Bronchial epithelial cell (primary cell): ENCODE data around the gene KRTAP4-3. TPM values are rescaled to one million over a fixed set of nuclear protein-coding genes. Genes with fewer than 3 reads are reported as not detected.
"Not testable (repeated sequence)": the region's sequence is repeated elsewhere in the genome, so short reads cannot be mapped to it uniquely, and the experiment has no call there.

Experiments used
- DNase-seq: peaks from one replicate; pipeline ENCODE4 v3.0.0-alpha.2; 2010; ENCODE audit warnings: low read depth
- FAIRE-seq: peaks from 2 replicates; lab custom pipeline; 2011; peaks lifted over from hg19 to GRCh38; lab: Jason Lieb, UNC
- H3K27me3 ChIP-seq: 2 replicates; pipeline ENCODE4 v1.5.1; 2011; ENCODE audit warnings: low read length; ENCODE audit not compliant: control insufficient read depth, insufficient read depth
- H3K36me3 ChIP-seq: 2 replicates; pipeline ENCODE4 v1.5.1; 2011; ENCODE audit warnings: low read length; ENCODE audit not compliant: control insufficient read depth, insufficient read depth
- H3K4me3 ChIP-seq: 2 replicates; pipeline ENCODE4 v1.5.1; 2011; ENCODE audit warnings: mild to moderate bottlenecking, low read depth, low read length, control low read depth
- CTCF ChIP-seq: IDR thresholded peaks from 2 replicates; pipeline ENCODE4 v1.5.1; 2011; ENCODE audit warnings: mild to moderate bottlenecking, moderate library complexity, low read length, control low read depth, inconsistent platforms; ENCODE audit not compliant: insufficient read depth, severe bottlenecking
- total RNA-seq: library from RNA; depleted of rRNA; stranded (reverse); fragments of >200 nt; gene quantifications from 2 replicates; pipeline ENCODE4 v1.2.1, GENCODE V29; 2014

The KRTAP4-3 gene
- total RNA-seq, 1 donor from 2014 or later: not detected

- no peak for TF ChIP-seq CTCF
- Histone ChIP-seq H3K36me3 (no peaks in the 10 kb centered on the region), H3K4me3 (no peak overlapping the region), H3K27me3 (no peaks in the 10 kb centered on the region)
- DNase-seq (no peak), FAIRE-seq (no peak)
Observed at GRCh38 chr17:41126412-41126811, 41.6 kb downstream of the KRTAP4-3 start.

GRCh38 chr17:41125064-41125463 lies 43.0 kb downstream of the KRTAP4-3 start:
- FAIRE-seq: no peak
- no peak overlapping the region for H3K4me3 ChIP-seq
- TF ChIP-seq CTCF: no peak
- no peaks in the 10 kb centered on the region for H3K36me3 ChIP-seq
- H3K27me3 ChIP-seq: no peaks in the 10 kb centered on the region
- DNase-seq: no peak

- DNase-seq, H3K27me3 ChIP-seq, H3K36me3 ChIP-seq, FAIRE-seq, H3K4me3 ChIP-seq: not testable (repeated sequence)
Observed at GRCh38 chr17:41123991-41124371, 44.0 kb downstream of the KRTAP4-3 start, which contains the start of gene KRTAP4-12. TSS of gene KRTAP4-12 (minus strand) at chr17:41124182. CDS start at chr17:41124122, 60 bp downstream.

- H3K4me3 ChIP-seq, FAIRE-seq, DNase-seq: not testable (repeated sequence)
Observed at GRCh38 chr17:41123292-41123990, 44.6 kb downstream of the KRTAP4-3 start.

GRCh38 chr17:41121742-41122141 lies 46.3 kb downstream of the KRTAP4-3 start:
- no peak for DNase-seq
- TF ChIP-seq CTCF: no peak
- no peak for FAIRE-seq
- H3K27me3 ChIP-seq: no peaks in the 10 kb centered on the region
- no peak overlapping the region for H3K4me3 ChIP-seq
- no peaks in the 10 kb centered on the region for H3K36me3 ChIP-seq

More at GRCh38 chr17:41123292-41123990, 44.6 kb downstream of the KRTAP4-3 start:
- H3K27me3 ChIP-seq, H3K36me3 ChIP-seq: not testable (repeated sequence)

GRCh38 chr17:41119696-41120690 lies 48.0 kb downstream of the KRTAP4-3 start:
- not testable (repeated sequence) for H3K27me3 ChIP-seq, H3K36me3 ChIP-seq, H3K4me3 ChIP-seq
- FAIRE-seq (peak; percentile 40), DNase-seq (peak; percentile 49)

- no peak for FAIRE-seq
- no peak for DNase-seq
- no peak for TF ChIP-seq CTCF
- Histone ChIP-seq H3K36me3 (no peaks in the 10 kb centered on the region), H3K4me3 (no peak overlapping the region), H3K27me3 (no peaks in the 10 kb centered on the region)
Observed at GRCh38 chr17:41118721-41119120, 49.3 kb downstream of the KRTAP4-3 start.

- H3K27me3 ChIP-seq: not testable (repeated sequence)
Observed at GRCh38 chr17:41117846-41118386, 50.1 kb downstream of the KRTAP4-3 start, which contains the start of gene KRTAP4-11. TSS of gene KRTAP4-11 (minus strand) at chr17:41118373. CDS start at chr17:41118315, 58 bp downstream.

More at GRCh38 chr17:41117846-41118386, 50.1 kb downstream of the KRTAP4-3 start, which contains the start of gene KRTAP4-11:
- not testable (repeated sequence) for H3K36me3 ChIP-seq, DNase-seq, FAIRE-seq, H3K4me3 ChIP-seq
